HG03196 (cell line): ENCODE data around the gene CXCL11.
"Not testable (repeated sequence)": the region's sequence is repeated elsewhere in the genome, so short reads cannot be mapped to it uniquely, and the experiment has no call there.

Source experiments
- ATAC-seq: cut with Tn5 transposase; IDR thresholded peaks from one replicate; pipeline ENCODE4 v1.9.1; 2021; ENCODE audit not compliant: unreplicated experiment

Gene CXCL11

DNA sequence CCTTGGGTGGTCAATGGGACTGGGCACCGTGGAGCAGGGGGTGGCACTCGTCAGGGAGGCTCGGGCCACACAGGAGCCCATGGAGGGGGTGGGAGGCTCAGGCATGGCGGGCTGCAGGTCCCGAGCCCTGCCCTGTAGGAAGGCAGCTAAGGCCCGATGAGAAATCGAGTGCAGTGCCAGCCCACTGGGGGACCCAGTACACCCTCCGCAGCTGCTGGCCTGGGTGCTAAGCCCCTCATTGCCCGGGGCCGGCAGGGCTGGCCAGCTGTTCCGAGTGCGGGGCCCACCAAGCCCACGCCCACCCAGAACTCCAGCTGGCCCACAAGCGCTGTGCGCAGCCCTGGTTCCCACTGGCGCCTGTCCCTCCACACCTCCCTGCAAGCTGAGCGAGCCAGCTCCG is 7.4 kb upstream of the CXCL11 start:
- not testable (repeated sequence) for ATAC-seq

DNA sequence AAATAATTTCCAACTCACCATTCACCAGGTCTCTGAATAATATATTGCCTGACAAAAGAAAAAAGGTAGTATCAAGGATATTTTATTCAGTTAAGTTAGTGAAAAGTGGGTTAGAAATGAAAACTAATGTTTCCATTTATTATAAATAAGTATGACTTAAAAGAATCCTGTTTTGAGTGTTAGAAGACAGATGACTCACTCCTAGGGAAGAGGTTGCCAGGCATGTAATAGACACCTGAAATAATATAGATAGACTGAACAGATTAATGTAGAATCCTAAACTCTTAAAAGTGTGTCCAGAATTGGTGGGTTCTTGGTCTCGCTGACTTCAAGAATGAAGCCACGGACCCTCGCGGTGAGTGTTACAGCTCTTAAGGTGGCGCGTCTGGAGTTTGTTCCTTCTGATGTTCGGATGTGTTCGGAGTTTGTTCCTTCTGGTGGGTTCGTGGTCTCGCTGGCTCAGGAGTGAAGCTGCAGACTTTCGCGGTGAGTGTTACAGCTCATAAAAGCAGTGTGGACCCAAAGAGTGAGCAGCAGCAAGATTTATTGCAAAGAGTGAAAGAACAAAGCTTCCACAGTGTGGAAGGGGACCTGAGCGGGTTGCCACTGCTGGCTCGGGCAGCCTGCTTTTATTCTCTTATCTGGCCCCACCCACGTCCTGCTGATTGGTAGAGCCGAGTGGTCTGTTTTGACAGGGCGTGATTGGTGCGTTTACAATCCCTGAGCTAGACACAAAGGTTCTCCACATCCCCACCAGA is 6.5 kb upstream of the CXCL11 start:
- ATAC-seq: not testable (repeated sequence)

DNA sequence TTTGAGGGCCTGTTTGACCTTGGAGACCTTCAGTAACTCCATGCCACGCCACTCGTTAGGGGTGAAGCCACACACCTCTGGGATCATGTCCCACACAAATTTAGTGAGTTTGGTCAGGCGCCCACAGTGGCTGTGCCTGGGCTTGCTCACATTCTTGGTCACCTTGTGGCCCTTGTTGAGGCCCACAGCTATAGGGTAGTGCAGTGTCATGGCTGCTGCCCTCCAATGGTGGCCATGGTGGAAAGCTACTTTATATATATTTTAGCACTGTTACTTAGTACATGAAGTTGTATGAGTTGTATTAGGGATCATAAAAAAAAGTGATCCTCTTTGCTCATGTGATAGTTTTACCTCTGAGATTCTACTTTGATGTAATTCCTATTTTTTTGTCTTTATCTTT is 985 bp upstream of the CXCL11 start:
- ATAC-seq: no peak

DNA sequence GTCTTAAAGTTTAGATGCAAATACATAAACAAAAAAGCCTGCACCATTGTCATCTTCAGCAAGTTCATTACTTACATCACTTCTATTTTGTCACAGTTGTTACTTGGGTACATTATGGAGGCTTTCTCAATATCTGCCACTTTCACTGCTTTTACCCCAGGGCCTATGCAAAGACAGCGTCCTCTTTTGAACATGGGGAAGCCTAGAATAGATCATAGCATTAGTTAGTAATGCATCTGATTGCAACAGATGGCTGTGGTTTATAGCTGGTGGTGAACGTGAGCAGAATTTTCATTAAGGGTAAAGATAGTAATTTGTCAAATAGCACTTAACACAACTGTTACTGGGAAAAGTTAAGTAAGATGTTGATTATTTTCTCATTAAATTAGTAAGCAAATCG is 729 bp downstream of the CXCL11 start:
- ATAC-seq: no peak

DNA sequence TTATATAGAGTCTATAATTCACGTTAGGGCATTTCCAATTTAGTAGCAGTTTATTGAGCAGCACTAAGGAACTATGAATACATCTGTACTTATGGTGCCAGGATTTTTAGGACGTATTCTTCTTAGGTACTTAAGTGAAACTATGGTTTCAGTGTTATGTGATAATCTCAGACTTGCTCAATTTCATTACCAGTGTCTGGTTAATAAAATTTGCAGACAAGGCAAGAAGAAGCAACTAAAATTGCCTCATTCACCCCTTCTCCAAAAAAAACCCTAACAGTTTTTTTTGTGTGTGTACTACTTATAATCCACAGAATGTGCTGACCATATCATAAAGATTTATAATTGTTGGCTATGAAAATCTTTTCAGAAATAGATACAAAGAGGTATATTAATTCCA is 6.6 kb downstream of the CXCL11 start:
- no peak for ATAC-seq

DNA sequence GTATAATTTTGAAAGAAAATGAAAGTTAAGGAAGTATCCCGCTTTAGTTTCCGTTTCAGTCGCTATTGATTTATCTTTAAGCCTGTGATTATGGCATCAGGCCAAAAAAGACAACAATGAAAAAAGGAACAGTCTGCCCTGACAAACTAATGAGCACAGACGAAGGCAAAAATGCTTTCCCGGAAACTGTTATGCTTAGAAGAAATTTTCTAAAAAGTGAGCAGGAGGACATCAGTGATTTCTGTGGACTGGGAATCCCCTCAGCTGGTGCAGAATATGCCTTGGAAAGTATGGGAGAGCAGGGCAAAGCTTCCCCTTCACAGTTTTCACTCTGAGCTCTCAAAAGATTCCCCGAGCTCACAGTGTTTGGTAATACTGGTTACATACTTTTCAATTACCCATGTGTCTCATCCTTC is 7.5 kb downstream of the CXCL11 start:
- no peak for ATAC-seq

DNA sequence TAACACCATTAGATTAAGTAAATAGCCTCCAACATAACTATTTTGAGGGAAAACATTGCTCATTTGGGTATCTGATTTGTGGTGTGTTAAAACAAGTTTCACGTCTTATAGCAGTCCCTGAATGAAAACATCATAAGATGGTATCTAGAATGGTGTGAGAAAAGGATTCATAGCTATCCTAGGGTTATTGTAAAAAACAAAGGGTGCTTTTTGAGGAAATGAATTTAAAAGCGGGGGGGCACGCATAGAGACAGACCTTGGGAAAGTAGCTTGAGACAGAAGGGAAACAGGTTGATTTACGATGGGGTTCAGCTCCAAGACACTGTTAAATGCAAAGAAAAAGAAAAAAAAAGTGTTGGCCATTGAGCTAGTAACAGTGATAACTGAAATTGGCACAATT is 11.8 kb downstream of the CXCL11 start:
- ATAC-seq: no peak

DNA sequence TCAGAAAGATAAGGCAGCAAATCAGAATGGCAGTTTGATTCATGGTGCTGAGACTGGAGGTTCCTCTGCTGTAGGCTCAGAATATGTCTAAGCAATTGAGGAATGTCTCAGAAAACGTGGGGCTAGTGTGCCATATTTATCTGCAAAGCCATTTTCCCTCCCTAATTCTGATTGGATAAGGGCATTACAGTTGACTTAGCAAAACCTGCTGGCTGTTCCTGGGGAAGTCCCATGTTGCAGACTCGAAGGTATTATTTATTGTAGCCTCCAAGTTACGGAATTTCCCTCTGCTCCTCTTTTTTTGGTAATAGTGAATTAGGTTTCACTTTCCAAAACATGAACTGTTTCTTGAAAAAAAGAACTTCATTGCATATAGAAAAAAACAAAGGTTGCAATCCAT is 12.5 kb downstream of the CXCL11 start, which contains the start of gene CXCL10:
TSS of gene CXCL10 (minus strand) at position 109 of the 400 bp plus-strand sequence. CDS start at position 43, 66 bp downstream.
- no peak for ATAC-seq

DNA sequence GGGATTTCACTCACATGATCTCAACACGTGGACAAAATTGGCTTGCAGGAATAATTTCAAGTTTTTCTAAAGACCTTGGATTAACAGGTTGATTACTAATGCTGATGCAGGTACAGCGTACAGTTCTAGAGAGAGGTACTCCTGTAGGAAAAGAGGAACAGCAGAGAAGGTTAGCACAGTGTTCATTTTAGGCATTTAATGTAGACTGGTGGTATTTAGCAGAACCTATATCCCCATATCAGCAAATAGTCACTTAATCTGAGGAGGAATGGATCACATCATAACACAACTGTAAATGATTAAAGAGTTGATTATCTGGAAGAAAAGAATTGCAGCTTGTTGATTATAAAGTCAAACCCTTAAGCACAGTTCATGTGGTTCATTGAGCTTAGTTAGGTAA is 13.2 kb downstream of the CXCL11 start:
- ATAC-seq: no peak

DNA sequence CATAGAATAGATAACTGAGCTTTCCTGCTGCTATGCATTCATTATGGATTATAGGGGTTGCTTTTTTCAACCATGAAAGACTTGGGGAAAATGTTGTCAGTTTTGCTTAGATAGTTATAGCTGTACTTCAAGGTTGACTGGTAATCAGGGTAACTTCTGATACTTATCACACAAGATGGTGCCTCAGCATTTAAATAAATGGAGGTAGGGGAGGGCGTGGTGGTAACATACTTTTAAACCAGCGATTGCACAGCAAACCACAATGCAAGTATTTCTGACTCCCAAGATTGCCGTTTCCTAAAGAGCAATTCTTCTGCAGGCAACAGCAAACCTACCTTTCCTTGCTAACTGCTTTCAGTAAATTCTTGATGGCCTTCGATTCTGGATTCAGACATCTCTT is 13.8 kb downstream of the CXCL11 start:
- no peak for ATAC-seq

DNA sequence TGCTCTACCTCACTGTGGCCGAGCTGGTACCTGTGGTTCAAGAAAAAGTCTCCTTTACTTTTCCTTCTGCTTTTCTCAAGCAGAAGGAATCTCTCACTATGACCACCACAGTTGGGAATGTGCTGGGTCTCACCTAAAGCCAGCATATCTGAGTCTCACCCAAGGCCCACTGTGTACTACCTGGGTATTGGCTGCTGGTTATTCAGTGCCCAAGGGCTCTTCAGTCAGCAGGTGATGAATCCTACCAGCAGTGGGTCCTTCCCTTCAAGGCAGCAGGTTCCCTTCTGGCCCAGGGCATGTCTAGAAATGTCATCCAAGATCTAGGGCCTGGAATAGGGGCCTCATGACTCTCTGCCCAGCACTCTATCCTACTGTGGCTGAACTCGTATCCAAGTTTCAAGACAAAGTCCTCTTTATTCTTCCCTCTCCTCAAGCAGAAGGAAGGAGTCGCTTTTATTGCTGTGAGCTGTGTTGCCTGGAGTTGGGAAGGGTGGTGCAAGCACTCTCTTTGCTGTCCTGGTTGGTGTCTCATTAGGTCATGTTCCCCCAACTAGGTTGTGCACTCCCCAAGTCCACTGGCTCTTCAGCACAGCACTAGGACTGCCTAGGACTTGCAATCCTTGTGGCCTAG is 18.7 kb downstream of the CXCL11 start:
- no peak for ATAC-seq

DNA sequence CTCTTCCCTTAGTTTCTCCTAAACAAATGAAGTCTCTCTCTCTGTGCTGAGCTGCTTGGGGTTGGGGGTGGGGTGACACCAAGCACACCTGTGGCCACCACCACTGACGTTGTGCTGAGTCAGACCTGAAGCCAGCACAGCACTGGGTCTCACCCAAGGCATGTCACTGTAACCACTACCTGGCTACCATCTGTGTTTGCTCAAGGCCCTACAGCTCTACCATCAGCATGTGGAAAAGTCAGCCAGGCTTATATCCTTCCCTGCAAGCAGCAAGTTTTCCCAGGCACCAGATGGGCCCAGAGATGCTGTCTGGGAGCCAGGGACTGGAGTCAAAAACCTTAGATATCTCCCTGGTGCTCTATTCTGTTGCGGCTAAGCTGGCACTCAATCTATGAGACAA is 19.5 kb downstream of the CXCL11 start:
- ATAC-seq: peak; percentile 60

DNA sequence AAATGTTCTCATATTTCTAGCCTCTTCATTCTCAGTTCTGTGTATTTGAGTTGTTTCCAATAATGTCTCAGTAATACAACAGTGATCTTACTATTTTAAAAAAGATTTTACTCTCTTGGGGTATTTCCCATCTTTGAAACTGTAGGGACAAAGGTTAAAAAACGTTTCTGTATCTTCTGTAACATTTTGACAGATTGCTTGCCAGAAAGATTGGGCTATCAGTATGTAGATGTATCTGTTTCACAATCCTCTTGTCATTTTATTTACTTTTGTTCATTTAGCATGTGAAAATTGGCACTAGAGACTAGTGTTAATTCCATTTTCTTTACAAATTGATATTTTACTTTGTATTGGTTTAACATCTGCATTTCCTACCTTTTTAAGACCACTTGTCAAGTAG is 22.3 kb downstream of the CXCL11 start:
- ATAC-seq: no peak

DNA sequence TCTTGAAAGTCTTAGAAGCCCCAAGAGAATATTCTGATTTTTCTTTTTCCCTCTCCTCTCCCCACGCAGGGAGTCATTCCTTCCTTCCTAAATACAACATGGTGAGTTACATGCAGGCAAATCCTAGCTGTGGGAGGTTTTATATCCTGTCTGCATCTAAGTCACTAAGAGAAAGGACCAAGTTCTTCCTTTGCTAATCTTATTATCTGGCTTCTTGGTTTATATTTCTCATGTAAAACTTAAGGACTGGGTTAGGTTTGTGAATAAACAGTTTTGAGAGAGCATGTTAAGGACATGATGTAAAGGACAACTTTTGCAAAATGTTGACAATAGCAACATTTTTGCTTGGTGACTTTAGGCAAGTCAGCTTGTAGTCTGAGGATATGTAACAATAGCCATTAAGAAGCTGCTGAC is 23.5 kb downstream of the CXCL11 start:
- no peak for ATAC-seq

DNA sequence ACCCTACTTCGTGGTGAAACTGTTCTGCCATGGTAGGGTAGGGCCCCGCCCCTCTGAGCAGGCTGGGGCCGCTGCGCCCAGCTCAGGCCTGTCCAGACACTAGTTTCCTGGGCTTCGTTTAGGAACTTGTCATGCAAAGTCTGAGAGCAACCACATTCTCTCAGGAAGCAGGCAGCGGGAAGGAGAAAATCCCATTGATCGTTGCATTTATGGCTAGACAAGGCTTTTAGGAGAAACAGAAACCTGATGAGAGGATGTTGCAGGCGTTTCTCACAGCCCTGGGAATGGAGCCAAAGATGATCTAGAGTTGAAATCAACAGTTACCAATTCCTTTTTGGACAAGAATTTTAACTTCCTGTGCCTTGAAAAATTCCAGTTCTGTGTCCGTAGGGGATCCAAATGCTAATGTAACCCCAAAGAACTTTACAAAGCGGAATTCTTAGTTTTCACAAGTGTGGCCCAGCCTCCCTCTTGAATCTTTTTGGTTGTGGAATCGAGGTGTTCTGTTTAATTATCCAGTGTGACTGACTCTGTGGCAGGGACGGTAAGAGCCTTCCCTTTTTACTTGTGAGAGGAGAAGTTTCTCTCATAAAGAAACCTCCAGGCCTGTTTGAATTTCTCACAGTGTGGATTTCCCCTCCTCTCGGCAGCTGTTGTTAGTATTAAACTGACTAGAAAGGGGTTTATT is 24.0 kb downstream of the CXCL11 start:
- no peak for ATAC-seq

DNA sequence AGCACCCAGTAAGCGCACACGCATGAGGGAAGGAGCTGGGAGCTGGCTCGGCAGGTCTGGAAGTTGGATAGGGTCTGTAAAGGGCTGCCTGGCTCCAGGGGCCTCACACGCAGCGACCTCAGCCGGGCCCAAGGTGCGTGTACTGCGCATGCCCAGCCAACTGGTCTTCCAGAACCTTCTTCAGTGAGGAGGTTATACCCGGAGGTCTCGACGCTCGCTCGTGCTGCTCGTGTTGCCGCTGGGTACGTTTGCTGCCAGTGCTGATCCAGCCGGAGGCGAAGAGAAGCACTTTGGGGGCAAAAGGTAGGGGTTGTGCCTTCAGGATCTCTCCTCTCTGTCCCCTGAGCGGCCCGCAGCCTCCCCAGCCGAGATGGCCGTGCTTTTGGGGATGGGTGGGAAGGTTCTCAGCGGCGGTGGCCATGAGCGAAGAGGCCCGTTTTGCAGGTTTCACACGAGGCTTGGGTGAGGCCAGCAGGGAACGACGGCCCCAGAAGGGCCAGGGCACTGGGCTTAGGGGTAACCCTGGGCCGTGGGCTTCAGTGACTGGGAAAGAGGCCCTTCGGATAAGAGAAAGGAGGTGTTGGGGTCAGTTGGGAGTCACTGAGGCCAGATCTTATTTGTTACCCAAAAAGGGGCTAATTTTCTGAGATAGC is 24.7 kb downstream of the CXCL11 start:
- ATAC-seq: no peak

DNA sequence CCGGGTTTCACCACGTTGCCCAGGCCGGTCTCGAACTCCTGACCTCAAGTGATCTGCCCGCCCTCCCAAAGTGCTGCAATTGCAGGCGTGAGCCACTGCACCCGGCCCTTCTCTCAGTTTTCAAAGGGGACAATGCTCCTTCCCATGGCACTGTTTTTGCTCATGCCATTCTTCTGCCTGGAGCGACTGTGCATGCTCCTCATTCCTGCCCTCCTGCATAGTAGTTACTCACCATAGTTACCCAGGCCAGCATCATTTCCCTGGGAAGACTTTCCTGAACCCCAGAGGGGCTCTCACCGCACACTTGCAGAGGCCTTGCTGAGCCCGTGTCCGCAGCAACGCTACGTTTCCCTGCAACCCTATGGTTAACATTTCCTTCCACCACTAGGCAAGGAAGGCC is 25.3 kb downstream of the CXCL11 start:
- no peak for ATAC-seq

DNA sequence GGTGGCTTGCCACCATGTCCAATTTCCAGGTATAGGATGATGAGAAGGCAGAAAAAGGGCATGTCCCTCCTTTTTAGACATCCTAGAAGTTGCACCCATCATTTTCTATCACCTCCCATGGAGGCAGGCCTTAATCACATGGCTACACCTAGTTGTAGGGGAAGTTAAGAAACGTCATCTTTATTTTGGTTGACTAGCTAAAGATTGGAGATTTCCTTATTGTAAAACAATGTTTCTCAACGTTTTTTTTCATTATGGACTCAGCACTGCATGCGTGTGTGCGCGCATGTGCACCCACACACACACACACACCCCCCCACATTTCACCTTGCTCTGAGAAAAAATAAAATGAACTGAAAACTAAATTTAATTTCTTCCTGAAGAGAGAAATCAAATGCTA is 26.6 kb downstream of the CXCL11 start:
- no peak for ATAC-seq

DNA sequence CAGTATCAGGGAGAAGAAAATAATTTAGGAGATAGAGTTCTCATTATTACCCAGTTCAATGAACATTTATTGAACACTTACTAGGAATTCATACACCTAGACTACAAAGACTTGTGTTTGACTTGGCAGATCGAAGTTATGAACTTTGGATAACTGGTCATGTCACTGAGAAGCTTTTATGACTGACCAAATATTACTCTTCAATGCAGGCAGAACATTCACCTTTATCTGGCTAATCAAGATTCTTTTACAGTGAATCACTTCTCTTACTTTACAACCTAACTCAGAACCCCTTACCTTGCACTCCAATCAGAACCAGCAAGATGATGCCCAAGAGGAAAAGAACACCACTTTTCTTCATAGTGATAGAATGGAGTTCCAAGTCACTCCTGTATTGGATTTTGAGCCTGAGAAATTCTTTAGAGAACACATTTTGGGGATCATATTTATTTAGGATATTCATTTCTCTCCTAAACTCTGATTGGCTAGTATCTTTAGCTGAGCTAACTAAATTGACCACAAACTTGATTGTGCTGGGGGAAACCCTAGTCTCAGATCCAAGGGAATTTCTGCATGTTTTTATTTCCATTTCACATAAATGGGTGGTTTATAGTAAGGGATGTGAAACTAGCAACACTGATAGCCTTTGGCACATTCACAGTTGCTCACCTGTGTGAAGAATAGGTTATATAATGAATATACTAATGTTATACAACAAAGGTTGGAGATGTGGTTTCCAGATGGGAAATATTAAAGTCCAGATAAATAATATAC is 28.6 kb downstream of the CXCL11 start, which contains the start of gene CXCL9:
TSS of gene CXCL9 (minus strand) at position 421 of the 774 bp plus-strand sequence. CDS start at position 361, 60 bp downstream.
- ATAC-seq: no peak

DNA sequence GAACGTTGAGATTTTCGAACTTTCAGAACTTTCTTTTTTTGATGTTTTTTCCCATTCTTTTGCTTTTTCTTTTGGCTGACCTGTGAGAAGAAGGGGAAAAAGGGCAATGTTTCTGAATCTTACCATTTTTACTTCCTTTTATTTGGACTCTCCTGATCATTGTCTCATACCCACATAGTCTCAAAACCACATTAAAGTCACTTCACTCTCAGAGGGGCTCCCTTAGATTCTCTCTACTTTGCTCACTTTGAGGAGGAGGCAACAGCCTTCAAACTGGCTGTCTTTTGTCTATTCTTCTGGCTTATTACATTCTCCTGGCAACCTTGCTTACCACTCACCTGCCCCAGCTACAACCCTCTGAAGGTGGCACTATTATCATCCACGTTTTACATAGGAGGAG is 32.2 kb downstream of the CXCL11 start:
- ATAC-seq: no peak

DNA sequence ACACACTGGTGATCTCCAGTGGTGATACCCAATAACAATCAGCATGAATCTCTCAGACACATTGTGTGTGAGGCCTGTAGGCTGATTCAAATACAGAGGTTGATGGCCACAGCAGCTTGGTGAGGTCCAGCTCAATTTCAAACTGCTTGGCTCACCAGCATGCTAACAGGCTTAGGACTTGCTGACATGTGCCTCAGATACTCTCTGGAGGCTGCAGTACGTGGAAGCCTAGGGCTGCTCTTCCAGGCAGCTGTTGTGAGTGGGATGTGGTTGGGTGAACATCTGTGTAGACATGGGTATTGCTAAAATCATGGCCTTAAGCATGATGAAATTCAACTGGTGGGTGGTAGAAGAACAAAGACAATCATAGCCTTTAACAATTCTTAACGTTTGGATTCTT is 32.8 kb downstream of the CXCL11 start:
- ATAC-seq: no peak
